HG02938 (cell line): ENCODE measurements around the gene MACROD2.
"Not testable (repeated sequence)": the region's sequence is repeated elsewhere in the genome, so short reads cannot be mapped to it uniquely, and the experiment has no call there.

Experiments
- ATAC-seq: cut with Tn5 transposase; IDR thresholded peaks from one replicate; pipeline ENCODE4 v1.9.1; 2021; ENCODE audit warnings: mild to moderate bottlenecking, moderate library complexity; ENCODE audit not compliant: unreplicated experiment

MACROD2 gene

DNA sequence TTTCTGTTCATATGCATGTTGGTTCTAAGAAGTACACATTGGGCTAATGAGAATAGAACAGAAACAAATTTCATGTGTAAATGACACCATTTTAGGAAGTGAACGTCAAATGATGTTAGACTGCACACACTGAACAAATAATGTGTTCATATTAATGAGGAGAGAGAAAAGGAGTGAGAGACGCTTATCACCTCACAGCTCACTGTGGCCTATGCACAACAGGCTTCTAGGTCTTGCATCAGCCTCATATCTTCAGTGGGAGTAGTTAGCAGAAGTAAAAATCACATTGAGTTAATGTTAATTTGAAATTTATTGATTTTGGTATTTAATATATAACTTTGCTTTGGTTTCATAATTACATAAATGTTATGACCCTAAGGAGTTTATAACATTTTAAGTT lies 454.9 kb downstream of the MACROD2 start:
- ATAC-seq = no peak

- ATAC-seq = no peak
These were observed 456.1 kb downstream of the MACROD2 start for GRCh38 chr20:14451458-14451857.

- no peak for ATAC-seq
These were observed 457.9 kb downstream of the MACROD2 start for GRCh38 chr20:14453259-14453658.

DNA sequence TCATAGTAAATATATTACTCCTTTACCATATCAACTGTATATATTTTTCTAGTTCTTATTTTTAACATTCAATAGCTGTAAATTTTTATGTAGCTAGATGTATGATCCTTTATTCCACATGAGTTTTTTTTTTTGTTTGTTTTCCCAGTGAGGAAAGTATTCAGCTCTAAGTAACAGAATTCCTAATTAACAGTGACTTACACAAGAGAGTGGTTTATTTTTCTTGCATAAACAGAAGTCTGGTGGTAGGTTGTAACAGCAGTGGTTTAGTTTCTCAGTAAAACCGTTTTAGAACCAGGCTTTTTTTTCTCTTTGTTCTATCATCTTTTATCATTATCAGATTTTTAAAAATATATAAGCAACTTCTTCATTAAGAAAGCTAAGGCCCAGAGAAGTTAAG lies 459.0 kb downstream of the MACROD2 start:
- no peak for ATAC-seq

- ATAC-seq = not testable (repeated sequence)
These were observed 471.9 kb downstream of the MACROD2 start for GRCh38 chr20:14467104-14467827.

DNA sequence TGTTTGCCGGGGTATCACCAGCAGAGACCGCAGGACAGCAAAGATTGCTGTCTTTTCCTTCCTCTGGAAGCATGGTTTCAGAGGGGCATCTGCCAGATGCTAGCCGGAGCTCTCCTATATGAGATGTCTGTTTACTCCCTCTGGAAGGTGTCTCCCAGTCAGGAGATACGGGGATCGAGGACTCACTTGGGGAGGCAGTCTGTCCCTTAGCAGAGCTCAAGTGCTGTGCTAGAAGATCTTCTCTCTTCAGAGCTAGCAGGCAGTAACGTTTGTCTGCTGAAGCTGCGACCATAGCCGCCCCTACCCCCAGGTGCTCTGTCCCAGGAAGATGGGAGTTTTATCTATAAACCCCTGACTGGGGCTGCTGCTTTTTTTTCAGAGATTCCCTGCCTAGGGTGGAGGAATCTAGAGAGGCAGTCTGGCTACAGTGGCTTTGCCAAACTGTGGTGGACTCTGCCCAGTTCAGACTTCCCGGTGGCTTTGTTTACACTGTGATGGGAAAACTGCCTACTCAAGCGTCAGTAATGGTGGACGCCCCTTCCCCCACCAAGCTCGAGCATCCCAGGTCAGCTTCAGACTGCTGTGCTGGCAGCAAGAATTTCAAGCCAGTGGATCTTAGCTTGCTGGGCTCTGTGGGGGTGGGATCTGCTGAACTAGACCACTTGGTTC lies 475.0 kb downstream of the MACROD2 start:
- ATAC-seq = no peak

- no peak for ATAC-seq
These were observed 475.8 kb downstream of the MACROD2 start for GRCh38 chr20:14470977-14471661.

DNA sequence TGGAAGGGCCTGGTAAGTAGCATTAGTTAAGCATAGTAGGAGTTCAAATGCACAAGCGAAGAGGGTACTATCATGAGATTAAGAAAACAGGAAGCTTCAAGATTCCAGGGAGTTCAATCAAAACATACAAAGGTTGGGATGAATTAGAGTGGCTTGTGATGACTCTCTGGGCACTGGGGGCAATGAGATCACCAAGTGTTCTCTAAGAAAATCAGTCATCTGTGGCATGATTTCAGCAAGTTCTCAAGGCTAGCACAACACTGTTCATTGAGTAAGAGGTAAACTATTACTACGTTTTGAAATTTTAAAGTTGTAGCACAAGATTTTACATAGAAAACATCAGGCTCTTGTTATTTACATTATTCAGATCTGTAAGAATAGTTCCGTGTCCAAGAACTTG lies 481.8 kb downstream of the MACROD2 start:
- ATAC-seq = no peak

DNA sequence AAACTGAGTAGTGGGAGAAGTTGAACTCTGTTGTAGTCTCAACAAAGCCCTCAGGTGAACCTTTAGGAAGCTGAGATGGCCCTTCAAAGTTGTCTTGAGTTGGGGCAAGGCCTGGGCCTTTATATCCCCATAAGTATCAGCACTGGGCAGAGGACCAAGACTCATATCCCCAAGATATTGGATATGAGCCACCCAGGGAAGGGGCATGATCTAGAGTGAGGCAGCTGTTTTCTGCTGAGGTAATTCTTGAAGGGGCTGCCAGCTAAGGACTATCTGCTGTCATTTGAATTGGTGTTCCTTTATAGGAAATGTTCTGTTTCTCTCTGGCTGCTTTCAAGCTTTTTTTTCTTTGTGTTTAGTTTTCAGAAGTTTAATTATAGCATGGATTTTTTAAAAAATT lies 482.8 kb downstream of the MACROD2 start:
- ATAC-seq = no peak

DNA sequence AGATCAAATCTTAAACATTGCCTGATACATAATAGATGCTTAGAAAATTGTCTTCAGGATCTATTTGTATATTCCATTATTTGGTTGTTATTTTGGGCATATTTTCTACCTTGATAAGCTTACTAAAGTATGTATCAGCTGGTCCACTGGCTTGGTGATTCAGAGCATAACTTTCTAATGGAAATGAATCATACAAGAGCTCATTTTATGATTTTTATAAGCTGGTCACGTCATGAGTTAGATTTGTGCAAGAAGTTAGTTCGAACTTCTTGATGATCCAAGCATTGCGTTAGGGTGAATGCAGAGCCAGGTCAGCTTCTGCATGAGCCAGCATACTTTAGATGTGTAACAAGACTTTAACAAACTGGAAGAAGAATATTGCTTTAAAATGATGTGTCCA lies 486.5 kb downstream of the MACROD2 start:
- no peak for ATAC-seq

DNA sequence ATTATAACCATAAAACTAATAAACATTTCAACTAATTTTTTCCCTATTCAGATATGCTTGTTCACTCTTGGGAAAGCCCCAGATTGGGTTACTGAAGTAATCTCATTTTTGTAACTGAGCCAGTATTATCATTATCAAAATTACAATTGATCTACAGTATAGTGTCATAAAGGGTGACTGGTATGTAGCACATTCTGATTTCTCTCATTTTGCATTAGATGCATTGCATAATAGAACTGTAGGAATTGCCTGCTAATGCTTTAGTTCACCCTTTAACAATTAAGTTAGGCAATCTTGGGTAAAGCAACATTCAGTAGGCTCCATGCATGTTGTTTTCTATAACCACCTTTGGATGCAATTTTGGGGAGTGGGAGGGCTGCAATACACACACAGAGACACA lies 492.9 kb downstream of the MACROD2 start:
- no peak for ATAC-seq

DNA sequence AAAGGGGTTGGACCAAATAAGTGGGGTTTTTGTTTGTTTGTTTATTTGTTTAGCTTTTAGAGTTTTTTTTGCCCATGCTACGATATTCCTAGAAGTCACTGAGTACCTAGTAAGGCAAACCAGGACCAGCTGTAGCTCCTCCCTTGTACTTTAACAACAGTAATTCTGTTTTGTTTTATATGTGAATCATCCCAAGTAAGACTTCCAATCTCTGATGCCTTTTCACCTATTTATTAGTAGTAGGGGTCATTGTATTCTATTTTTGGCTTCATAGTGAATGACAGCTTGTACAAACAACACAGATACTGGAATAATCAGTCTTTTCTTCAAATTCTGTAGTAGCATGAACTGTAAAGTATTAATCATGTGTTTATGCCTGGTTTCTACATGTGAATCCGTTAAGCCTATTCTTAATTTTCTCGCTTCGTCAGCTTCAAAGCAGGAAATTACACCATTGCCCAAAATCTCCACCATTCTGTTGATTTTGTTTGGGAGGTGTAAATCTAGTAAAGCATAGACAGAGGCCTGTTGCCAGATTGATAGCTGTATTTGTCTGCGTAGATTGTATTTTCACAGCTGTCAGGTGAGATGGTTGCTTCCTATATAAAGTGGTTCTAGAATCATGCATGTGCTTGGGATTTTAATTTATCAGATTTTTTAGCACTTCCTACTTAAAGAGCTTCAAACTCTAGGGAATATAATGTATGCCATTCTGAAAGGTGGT lies 493.6 kb downstream of the MACROD2 start:
- no peak for ATAC-seq

DNA sequence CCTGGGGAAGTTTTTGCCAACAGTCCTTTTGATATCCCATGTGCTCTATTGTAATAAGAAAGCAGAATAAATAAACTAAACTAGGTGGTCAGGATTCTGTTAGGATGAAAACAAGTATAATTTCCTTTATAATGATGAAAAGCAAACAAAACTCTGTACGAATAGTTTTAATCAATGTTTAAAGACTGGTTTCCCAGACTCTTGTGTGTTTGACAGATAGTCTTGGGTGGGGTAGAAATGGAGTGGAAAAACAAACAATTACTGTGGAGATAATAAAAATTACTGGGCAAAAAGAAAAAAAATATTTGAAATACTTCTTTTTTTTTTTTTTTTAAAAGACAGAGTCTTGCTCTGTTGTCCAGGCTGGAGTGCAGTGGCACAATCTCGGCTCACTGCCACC lies 494.2 kb downstream of the MACROD2 start:
- ATAC-seq = no peak

- ATAC-seq = no peak
These were observed 496.1 kb downstream of the MACROD2 start for GRCh38 chr20:14491436-14491835.

- no peak for ATAC-seq
These were observed 498.1 kb downstream of the MACROD2 start for GRCh38 chr20:14493408-14493807.

- ATAC-seq = no peak
These were observed 499.0 kb downstream of the MACROD2 start for GRCh38 chr20:14494355-14494754.

DNA sequence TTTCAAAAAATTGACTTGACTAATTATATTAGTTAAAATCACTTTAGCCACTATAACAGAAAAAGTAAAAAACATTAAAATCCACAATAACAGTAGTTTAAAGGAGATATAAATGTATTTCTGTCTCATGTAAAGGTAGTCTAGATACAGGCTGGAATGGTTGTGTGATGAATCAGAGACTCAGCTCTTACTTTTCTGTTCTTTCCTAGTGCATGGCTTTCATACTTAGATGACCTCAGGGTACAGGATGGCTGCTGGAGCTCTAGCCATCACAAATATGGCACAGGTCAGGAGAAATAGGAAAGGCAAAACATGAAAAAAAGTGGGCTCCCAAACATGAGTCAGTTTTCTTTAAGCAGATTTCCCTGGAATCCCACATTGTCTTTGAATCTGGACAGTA lies 499.8 kb downstream of the MACROD2 start:
- no peak for ATAC-seq

GRCh38 chr20:14497004-14497403 lies 501.7 kb downstream of the MACROD2 start:
- ATAC-seq = no peak

GRCh38 chr20:14498772-14499171 lies 503.5 kb downstream of the MACROD2 start:
- no peak for ATAC-seq

- no peak for ATAC-seq
These were observed 510.2 kb downstream of the MACROD2 start for GRCh38 chr20:14505476-14505875.

DNA sequence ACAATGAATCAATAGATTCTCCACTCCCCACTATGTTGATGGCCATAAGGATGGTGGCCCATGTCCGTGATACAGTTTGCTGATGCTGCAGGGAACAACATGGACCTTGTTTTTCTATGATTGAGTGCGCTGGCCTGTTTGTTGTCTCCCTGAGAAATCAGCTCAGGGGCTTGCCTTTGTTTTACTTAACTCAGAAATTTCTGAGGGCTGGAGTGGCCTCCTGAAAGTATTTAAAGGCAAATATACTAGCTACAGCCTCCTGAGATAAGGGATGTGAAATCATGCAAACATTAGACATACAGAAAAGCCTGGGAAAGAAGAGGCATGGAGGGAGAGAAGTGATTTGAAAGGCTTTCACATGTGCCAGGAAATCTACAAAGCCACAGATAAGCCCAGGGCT lies 512.4 kb downstream of the MACROD2 start:
- ATAC-seq = no peak
